Stimulated activated CD8-positive, alpha-beta memory T cell treated with anti-CD3 and anti-CD28 coated beads, Interleukin-4, amount 100 ng/mL, for 48 hours (primary cell): Measurements from ENCODE around the gene STT3B.

Source experiments
- DNase-seq: peaks from one replicate; pipeline ENCODE4 v3.0.0-alpha.2; 2020

The STT3B gene

GRCh38 chr3:31610700-31611275, 78.1 kb downstream of the STT3B start:
- no peak for DNase-seq

DNA sequence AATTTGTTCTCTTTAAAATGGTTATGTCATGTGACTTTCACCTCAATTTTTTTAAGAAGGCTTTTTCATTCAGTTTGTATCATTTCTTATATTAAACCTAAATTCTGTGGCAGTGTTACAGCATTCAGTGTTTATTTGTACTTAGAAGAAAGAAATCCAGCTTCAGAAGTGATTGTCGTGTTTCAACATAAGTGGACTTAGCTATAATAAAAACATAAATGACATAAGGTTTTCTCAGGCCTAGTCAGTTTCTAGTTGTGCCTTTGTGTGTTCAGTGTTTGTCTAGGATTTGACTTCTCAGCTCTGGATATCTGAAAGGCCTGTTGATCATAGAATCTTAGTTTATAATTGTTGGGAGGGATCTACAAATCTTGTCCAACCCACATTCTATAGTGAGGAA, 80.5 kb downstream of the STT3B start:
- DNase-seq, result no peak

GRCh38 chr3:31613654-31614053, 80.9 kb downstream of the STT3B start:
- DNase-seq, result no peak

- DNase-seq, result no peak
Measured at GRCh38 chr3:31614162-31614921, 81.6 kb downstream of the STT3B start.

DNA sequence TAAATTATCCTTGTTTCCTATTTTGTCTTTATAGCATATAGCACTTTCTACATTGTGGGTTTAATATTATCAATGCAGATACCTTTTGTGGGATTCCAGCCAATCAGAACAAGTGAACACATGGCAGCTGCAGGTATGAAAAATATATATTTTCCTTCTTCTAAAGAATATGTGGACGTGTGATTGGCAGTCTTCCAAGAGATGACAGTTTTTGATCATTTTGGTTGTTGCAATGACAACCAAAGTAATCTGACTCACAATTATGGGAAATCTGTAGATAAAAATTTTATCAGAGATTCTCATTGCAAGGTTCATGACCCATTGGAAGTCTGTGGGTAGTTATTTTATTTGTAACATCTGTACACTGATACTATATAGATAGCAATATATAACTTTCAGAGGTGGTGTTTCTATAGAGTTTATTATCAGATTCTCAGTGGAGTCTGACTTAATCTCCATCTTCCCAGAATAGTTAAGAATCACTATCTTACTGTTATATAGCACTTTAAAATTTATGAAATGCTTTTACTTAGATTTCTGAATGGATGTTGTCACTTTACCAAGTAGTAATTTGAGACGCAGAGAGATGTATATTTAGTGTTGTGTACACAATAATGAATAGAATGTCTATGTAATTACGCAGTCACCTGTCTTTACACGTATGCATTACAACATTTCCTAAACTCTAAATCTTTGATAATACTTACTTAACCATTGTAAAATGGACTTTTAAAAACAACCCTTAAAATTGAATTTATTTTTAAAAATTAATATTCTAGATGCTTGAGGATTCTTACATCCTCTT, 82.5 kb downstream of the STT3B start:
- DNase-seq, result no peak

- DNase-seq, result no peak
Measured at GRCh38 chr3:31616711-31617110, 84.0 kb downstream of the STT3B start.

GRCh38 chr3:31620656-31621055, 87.9 kb downstream of the STT3B start:
- DNase-seq, result no peak

- DNase-seq, result no peak
Measured at GRCh38 chr3:31621314-31621713, 88.6 kb downstream of the STT3B start.

DNA sequence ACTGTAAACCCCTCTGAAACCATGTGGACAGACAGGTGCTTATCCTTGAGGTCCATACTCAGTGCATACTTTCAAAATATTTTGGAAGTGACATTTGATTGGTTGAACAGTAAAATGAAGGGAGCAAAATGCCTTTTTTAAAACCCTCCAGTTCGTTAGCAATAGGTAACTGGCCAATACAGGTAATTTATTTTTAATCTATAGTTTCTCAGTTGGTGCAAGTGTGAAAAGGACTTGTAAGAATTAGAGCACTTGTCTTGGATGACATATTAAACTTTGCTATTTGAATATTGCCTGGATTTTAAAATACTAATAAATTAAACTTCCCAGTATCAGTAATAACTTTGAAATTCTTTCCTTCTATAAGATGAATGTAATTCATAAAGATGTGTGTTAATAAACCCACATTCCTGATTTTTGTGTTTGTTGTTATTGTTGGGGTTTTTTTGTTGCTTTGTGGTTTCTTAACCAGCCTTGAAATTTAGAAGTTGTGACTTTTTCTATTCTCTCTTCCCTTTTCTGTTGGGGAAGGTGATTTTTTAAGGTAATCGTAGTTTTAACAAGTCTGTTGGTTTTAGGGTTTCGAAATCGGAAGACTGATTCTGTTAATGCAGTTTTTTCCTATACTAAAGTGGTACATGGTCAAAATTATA, 90.0 kb downstream of the STT3B start:
- DNase-seq, result no peak

- no peak for DNase-seq
Measured at GRCh38 chr3:31624083-31624709, 91.5 kb downstream of the STT3B start.

GRCh38 chr3:31625358-31625757, 92.6 kb downstream of the STT3B start:
- no peak for DNase-seq

- no peak for DNase-seq
Measured at GRCh38 chr3:31629054-31629453, 96.3 kb downstream of the STT3B start.

GRCh38 chr3:31634476-31634875, 101.8 kb downstream of the STT3B start:
- no peak for DNase-seq

DNA sequence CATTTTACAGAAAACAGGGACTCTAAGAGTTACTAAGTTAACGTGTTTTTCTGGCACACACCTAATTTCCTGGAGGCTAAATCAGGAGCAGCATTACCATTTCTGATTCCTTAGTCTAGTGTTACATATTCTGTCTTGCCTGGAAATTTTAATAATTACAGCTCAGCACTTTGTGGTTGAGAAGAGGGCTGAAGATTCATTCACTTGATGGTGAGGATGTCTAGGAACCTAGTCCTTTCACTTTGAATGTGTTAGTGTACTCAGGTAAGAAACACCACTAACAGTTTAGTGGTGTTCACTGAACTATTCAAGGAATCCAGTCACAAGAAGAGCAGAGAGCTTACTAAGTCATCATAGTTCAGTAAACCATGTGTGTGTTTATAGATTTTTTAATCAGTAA, 102.8 kb downstream of the STT3B start:
- no peak for DNase-seq

DNA sequence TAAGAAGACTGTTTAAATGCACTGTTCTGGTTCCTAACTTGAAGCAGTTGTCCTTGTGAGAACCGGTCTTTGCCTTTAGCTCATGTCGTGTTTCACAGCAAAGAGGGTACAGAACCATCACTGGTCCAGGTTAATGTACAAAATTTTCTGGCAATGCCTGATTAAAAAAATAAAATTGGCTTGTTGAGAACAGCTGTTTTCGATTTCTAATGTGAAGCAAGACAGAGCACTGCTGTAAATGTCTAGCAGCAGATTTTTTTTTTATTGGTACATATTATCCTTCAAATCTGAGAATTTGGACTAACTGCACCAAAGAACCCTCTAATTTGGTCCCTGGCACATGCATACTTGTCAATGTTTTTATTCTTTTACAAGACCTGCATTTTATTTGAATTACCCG, 103.3 kb downstream of the STT3B start:
- no peak for DNase-seq

DNA sequence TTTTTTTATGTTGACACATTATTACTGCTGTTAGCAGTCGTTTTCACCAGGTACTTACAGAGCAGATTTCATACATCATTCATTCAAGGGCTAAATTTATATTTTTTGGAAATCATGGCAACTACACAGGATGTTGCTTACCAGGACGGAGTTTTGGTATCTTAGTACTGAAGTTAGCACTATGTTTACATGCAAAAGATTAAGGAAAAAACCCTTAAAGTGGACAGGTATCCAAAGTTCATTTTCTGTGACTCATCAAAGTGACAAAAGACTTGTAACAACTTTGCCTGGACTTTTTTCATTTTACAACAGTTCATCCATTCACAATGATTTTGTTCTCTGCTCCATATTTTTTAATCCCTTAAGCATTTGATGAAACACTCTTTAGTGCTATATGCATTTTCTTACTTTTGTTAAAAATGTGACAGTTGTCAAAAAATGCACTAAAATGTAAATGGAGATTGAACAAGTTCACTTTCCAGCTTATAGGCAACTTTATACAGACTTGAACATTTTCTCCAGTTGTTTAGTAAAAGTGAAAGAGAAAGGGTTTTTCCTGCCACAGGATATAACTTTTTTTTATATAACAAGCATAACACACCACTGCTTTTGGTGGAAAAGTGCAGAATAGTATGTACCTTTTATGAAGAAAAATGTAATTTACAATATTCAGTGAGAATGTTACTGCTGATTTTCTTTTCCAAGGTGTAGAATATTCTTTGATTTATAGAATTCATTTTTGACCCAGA, 104.1 kb downstream of the STT3B start:
- DNase-seq, result no peak

DNA sequence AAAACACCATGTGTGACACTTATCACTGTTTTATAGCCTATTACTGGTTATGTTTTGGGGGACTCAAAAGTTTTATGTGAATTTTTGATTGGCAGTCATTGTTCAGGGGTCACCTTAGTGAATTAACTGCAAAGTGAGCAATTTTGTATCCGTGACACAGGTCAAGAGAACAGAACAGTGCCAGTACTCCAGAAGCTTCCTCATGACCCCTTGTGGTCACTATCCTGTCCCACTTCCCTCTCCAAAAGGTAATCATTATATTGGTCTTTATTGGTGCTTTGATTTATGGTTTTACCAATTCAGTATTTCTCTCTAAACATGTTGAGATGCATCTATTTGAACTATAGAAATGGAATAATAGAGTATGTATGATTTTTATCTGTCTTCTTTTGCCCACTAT, 107.1 kb downstream of the STT3B start:
- no peak for DNase-seq

- DNase-seq, result no peak
Measured at GRCh38 chr3:31645256-31645655, 112.5 kb downstream of the STT3B start.

DNA sequence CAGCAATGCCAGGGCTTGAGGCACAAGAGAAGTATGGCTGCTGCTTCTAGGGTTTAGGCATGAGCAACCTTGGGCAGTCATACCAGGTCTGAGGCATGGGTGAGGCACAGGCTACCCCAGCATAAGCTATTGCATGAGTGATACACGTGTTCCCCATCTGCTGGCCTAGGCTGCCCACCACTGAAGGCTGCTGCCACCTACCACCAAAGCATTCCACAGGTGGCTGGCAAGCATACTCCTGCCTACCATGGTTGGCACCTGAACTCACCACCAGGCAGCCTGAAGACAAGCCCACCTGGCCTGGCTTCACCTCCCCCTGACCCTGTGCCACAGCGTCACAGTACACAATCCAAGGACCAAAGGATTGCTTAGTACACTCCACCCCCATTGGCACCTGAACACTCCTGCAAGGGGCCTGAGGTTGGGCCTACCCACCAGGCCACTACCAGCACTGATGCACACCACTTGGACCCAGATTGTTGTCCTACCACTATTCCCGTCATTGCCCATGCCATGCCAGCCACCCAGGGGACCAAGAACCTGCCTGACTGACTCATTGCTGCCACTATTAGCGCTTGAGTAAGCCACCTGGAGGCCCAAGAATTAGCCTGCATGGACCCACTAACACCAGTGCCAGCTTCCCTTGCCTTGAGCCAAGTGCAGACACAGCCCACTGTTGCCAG, 115.7 kb downstream of the STT3B start:
- DNase-seq, result no peak

GRCh38 chr3:31652296-31652695, 119.6 kb downstream of the STT3B start:
- DNase-seq, result no peak

DNA sequence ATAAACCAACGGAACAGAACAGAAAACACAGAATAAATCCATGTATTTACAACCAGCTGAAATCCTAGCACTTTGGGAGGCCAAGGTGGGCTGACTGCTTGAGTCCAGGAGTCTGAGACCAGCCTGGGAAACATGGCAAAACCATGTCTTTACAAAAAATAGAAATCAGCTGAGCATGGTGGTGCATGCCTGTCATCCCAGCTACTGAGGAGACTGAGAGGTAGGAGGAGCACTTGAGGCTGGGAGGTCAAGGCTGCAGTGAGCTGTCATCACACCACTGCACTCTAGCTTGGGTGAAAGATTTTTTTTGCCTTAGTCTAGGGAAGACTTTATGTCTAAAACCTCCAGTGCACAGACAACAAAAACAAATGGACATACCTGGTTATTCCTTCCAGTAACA, 120.7 kb downstream of the STT3B start:
- DNase-seq, result no peak

DNA sequence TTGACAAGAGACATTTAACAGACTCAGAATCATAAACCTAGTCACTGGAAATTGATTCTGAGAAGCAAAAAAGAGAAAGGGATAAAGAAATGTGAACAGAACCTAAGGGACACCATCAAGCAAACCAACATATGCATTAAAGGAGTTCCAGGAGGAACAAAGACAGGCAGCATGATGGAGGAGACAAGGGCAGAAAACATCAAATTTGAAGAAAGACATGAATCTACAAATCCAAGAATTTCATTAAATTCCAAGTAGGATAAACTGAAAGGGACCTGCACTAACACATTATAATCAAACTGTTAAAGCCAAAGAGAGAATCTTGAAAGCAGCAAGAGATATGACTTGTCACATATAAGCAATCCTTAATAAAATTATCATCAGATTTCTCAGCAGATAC, 122.3 kb downstream of the STT3B start:
- no peak for DNase-seq
